ENCODE results near the gene OR9Q1.

DNA sequence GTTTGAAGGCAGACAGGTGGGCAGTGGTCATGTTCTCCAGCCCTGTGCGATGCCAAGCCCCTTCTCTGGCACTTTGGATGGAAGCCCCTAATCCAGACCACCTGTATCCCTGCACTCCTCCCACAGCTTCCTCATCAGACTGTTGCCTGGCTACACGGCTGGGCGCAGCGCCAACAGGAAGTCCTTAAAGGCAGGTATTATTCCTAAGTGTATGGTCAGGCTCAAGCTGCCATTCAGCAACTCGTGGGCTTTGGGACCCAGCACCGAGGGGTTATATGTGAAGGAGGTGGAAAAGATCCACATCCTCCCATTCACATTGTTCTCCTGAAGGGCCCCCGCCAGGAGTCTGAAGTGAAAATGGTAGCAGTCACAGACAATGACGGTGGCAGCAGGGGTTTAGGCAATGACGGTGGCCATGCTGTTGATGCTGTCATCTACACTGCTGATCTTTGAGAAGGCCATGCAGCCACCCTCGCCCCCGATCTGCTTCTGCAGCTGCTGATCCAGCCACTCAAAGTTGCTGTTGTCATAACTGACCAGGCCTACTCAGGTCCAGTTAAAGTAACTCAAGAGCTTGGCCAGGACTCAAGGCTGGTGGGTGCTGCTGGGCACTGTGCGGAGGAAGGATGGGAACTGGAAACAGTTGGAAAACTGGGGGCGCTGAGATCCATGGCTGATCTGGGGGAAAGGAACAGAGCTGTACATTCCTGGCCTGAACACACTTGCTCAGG, 34.8 kb downstream of the OR9Q1 start:
- TF ChIP-seq POLR2A (IDR thresholded peaks at IDR 0.05; ENCODE audit: extremely low read depth, insufficient read length) (no peak), MYC (IDR thresholded peaks at IDR 0.05; ENCODE audit: low read depth, low read length) (no peak)
- TF ChIP-seq, protein P1, sequence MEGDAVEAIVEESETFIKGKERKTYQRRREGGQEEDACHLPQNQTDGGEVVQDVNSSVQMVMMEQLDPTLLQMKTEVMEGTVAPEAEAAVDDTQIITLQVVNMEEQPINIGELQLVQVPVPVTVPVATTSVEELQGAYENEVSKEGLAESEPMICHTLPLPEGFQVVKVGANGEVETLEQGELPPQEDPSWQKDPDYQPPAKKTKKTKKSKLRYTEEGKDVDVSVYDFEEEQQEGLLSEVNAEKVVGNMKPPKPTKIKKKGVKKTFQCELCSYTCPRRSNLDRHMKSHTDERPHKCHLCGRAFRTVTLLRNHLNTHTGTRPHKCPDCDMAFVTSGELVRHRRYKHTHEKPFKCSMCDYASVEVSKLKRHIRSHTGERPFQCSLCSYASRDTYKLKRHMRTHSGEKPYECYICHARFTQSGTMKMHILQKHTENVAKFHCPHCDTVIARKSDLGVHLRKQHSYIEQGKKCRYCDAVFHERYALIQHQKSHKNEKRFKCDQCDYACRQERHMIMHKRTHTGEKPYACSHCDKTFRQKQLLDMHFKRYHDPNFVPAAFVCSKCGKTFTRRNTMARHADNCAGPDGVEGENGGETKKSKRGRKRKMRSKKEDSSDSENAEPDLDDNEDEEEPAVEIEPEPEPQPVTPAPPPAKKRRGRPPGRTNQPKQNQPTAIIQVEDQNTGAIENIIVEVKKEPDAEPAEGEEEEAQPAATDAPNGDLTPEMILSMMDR (IDR thresholded peaks at IDR 0.05; ENCODE audit: low read depth, low read length) = no peak
- TF ChIP-seq, protein P2, sequence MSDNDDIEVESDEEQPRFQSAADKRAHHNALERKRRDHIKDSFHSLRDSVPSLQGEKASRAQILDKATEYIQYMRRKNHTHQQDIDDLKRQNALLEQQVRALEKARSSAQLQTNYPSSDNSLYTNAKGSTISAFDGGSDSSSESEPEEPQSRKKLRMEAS (IDR thresholded peaks at IDR 0.05; ENCODE audit: low read depth, low read length) = no peak

Data from NB4 (cell line).